ENCODE data around the gene SORCS2. TPM values are rescaled to one million over a fixed set of nuclear protein-coding genes. Genes with fewer than 3 reads are reported as not detected.
A peak's percentile ranks its signal among the peaks of the same experiment; 100 is the strongest.

Gene SORCS2
- total RNA-seq, 1 experiment from 2014 or later = 4.1 TPM

DNA sequence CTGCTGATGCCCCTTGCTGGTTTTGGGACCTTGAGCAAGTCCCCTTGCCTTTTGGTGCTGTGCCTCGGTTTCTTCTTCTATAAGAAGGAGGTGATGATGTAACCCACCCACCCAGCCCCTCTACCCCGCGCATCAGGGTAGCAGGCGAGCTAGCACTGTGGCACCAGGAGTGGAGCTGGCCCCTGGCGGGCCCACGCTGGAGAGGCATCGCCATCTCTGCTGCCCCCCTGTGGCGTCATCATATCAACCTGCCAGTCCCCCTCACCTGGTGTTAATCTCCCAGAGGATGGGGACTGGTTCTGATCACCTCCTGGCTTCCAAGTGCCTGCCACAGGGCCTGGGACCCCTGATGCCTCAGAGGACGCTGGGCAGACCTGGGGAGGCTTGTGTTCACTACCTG, 6.3 kb upstream of the SORCS2 start:
- Histone ChIP-seq H3K4me2 (ENCODE audit: low read length) (no peak overlapping the region), H3K27ac (ENCODE audit: low read length) (no peak overlapping the region), H3F3A (ENCODE audit: low read length, unreplicated experiment) (no peaks in the 10 kb centered on the region), H4K20me1 (ENCODE audit: low read length) (no peaks in the 10 kb centered on the region), H3K4me3 (ENCODE audit: low read length) (no peak overlapping the region), H3K36me3 (ENCODE audit: low read depth, low read length) (no peaks in the 10 kb centered on the region), H2AFZ (ENCODE audit: low read length) (no peak overlapping the region), H3K9ac (ENCODE audit: low read length) (no peak overlapping the region), H3K9me2 (replicated peaks; ENCODE audit: low read length) (no peaks in the 10 kb centered on the region), H3K9me3 (ENCODE audit: low read length) (no peaks in the 10 kb centered on the region), H3K4me1 (ENCODE audit: insufficient read depth, low read length) (no peaks in the 10 kb centered on the region), H3K79me2 (ENCODE audit: low read length) (no peaks in the 10 kb centered on the region), H3K27me3 (ENCODE audit: low read length) (no peaks in the 10 kb centered on the region)
- intact Hi-C loops (cut with micrococcal nuclease) = no loop called here
- TF ChIP-seq, protein P1, sequence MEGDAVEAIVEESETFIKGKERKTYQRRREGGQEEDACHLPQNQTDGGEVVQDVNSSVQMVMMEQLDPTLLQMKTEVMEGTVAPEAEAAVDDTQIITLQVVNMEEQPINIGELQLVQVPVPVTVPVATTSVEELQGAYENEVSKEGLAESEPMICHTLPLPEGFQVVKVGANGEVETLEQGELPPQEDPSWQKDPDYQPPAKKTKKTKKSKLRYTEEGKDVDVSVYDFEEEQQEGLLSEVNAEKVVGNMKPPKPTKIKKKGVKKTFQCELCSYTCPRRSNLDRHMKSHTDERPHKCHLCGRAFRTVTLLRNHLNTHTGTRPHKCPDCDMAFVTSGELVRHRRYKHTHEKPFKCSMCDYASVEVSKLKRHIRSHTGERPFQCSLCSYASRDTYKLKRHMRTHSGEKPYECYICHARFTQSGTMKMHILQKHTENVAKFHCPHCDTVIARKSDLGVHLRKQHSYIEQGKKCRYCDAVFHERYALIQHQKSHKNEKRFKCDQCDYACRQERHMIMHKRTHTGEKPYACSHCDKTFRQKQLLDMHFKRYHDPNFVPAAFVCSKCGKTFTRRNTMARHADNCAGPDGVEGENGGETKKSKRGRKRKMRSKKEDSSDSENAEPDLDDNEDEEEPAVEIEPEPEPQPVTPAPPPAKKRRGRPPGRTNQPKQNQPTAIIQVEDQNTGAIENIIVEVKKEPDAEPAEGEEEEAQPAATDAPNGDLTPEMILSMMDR (conservative IDR thresholded peaks at IDR 0.05; ENCODE audit: low read depth, low read length) = peak; percentile 38
- no peak for TF ChIP-seq EZH2 (IDR thresholded peaks at IDR 0.05; ENCODE audit: low read length, unreplicated experiment)
- no TSS peak for BruUV-seq (replicated peaks)
- DNase-seq = no peak
- ATAC-seq = no peak
- POLR2A ChIA-PET (ENCODE audit: unreplicated experiment) = no interaction called here
- CTCF ChIA-PET = no interaction called here

DNA sequence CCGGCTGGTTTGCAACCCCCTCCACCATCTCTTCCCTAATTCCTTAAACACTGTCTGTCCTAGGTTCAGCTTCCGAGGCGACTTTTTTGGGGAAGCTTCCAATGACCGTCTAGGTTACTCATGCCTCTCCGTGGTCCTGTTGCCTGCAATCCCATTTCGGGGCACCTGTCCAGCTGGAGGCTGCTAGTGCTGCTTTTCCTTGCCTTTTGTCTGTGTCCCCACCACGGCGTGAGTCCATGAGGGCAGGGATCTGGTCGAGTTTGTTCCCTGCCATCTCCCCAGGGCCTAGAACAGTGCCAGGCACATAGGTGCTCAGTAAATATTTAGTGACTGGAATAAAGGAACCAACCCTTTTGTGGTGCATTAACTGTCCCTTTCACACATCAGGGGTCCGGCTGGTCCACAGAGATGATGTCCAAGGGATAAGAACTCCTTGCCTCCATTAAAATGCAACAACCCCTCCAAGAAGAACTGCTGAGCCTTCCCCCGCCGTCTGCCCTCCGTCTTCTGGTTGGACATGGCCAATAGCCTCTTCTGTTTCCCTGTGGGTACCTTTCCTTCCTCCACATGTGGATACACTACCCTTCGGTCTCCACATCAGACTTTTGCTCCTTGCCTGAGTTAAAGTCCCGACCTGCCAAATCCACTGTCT, 5.7 kb upstream of the SORCS2 start:
- TF ChIP-seq, protein P1 (conservative IDR thresholded peaks at IDR 0.05; ENCODE audit: low read depth, low read length) = no peak
- no peak for TF ChIP-seq EZH2 (IDR thresholded peaks at IDR 0.05; ENCODE audit: low read length, unreplicated experiment)
- TF ChIP-seq EZH2phosphoT487 (IDR thresholded peaks at IDR 0.05; ENCODE audit: borderline replicate concordance, low read length) = no peak
- Histone ChIP-seq H3K9me3 (ENCODE audit: low read length) (no peaks in the 10 kb centered on the region), H2AFZ (ENCODE audit: low read length) (no peak overlapping the region), H4K20me1 (ENCODE audit: low read length) (no peaks in the 10 kb centered on the region), H3K27ac (ENCODE audit: low read length) (no peak overlapping the region), H3K4me1 (ENCODE audit: insufficient read depth, low read length) (no peaks in the 10 kb centered on the region), H3K27me3 (ENCODE audit: low read length) (no peaks in the 10 kb centered on the region), H3K4me3 (ENCODE audit: low read length) (no peak overlapping the region), H3K4me2 (ENCODE audit: low read length) (no peak overlapping the region), H3K36me3 (ENCODE audit: low read depth, low read length) (no peaks in the 10 kb centered on the region), H3K9me2 (replicated peaks; ENCODE audit: low read length) (no peaks in the 10 kb centered on the region), H3F3A (ENCODE audit: low read length, unreplicated experiment) (no peaks in the 10 kb centered on the region), H3K79me2 (ENCODE audit: low read length) (no peaks in the 10 kb centered on the region), H3K9ac (ENCODE audit: low read length) (no peak overlapping the region)
- intact Hi-C loops (cut with micrococcal nuclease) = no loop called here
- ChIA-PET CTCF (interaction anchor here (0.6 kb wide), 1 partner anchor 399 kb away, joined by 3 read pairs; no protein-coding TSS in a partner anchor), POLR2A (ENCODE audit: unreplicated experiment) (no interaction called here)
- no TSS peak for BruUV-seq (replicated peaks)
- no peak for ATAC-seq
- no peak for DNase-seq

DNA sequence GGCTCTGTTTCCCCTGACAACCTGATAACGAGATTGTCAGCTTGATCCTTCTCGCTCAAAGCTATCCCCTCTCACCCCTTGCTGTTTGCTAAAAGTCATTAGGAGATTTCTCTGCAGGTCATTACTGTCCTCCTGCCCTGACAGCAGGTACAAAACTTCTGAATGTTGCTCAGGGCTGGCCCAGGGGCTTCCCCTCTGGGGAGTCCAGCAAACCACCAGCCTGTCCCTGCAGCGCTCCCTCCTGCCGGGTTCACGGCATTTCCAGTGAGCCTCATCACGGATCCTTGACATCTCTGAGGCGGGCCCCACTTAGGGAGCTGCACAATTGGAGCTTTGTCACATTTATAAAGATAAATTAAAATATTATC, 5.2 kb upstream of the SORCS2 start:
- Histone ChIP-seq H3K9ac (ENCODE audit: low read length) (no peak overlapping the region), H3K4me1 (ENCODE audit: insufficient read depth, low read length) (peaks cover 4% of the 10 kb centered on the region), H3K4me3 (ENCODE audit: low read length) (no peak overlapping the region), H4K20me1 (ENCODE audit: low read length) (no peaks in the 10 kb centered on the region), H3F3A (ENCODE audit: low read length, unreplicated experiment) (no peaks in the 10 kb centered on the region), H3K79me2 (ENCODE audit: low read length) (no peaks in the 10 kb centered on the region), H3K27ac (ENCODE audit: low read length) (no peak overlapping the region), H2AFZ (ENCODE audit: low read length) (no peak overlapping the region), H3K9me3 (ENCODE audit: low read length) (no peaks in the 10 kb centered on the region), H3K27me3 (ENCODE audit: low read length) (no peaks in the 10 kb centered on the region), H3K9me2 (replicated peaks; ENCODE audit: low read length) (no peaks in the 10 kb centered on the region), H3K4me2 (ENCODE audit: low read length) (no peak overlapping the region), H3K36me3 (ENCODE audit: low read depth, low read length) (no peaks in the 10 kb centered on the region)
- ATAC-seq (no peak), DNase-seq (no peak)
- intact Hi-C loops (cut with micrococcal nuclease) = no loop called here
- TF ChIP-seq EZH2 (IDR thresholded peaks at IDR 0.05; ENCODE audit: low read length, unreplicated experiment) (no peak), EZH2phosphoT487 (IDR thresholded peaks at IDR 0.05; ENCODE audit: borderline replicate concordance, low read length) (no peak)
- TF ChIP-seq, protein P1 (conservative IDR thresholded peaks at IDR 0.05; ENCODE audit: low read depth, low read length) = no peak
- BruUV-seq (replicated peaks) = no TSS peak
- CTCF ChIA-PET = no interaction called here
- POLR2A ChIA-PET (ENCODE audit: unreplicated experiment) = no interaction called here

Data from PC-3 (cell line).